HG03521 (cell line): Measurements from ENCODE around the gene SH2D3C.

Source experiments
- ATAC-seq: cut with Tn5 transposase; IDR thresholded peaks from one replicate; pipeline ENCODE4 v1.9.1; 2021; ENCODE audit warnings: mild to moderate bottlenecking, moderate library complexity; ENCODE audit not compliant: unreplicated experiment

SH2D3C gene

GRCh38 chr9:127703289-127703946 lies 75.0 kb downstream of the SH2D3C start:
- no peak for ATAC-seq

- no peak for ATAC-seq
These were observed 77.7 kb downstream of the SH2D3C start for GRCh38 chr9:127700594-127701255.

GRCh38 chr9:127700140-127700539 lies 78.3 kb downstream of the SH2D3C start:
- ATAC-seq: no peak

GRCh38 chr9:127698985-127699670 lies 79.3 kb downstream of the SH2D3C start:
- ATAC-seq: peak; percentile 95

GRCh38 chr9:127698386-127698785 lies 80.1 kb downstream of the SH2D3C start:
- no peak for ATAC-seq

GRCh38 chr9:127697575-127697974 lies 80.9 kb downstream of the SH2D3C start:
- no peak for ATAC-seq

- no peak for ATAC-seq
These were observed 83.4 kb downstream of the SH2D3C start for GRCh38 chr9:127694890-127695720.

- no peak for ATAC-seq
These were observed 84.8 kb downstream of the SH2D3C start for GRCh38 chr9:127693697-127694096.

GRCh38 chr9:127693143-127693542 lies 85.3 kb downstream of the SH2D3C start:
- ATAC-seq: no peak

- no peak for ATAC-seq
These were observed 86.4 kb downstream of the SH2D3C start for GRCh38 chr9:127692071-127692470.

- ATAC-seq: no peak
These were observed 87.7 kb downstream of the SH2D3C start for GRCh38 chr9:127690735-127691134.

GRCh38 chr9:127689329-127690000 lies 89.0 kb downstream of the SH2D3C start:
- no peak for ATAC-seq
